Sigmoid colon (tissue), 7 donors: Measurements from ENCODE around the gene AKR1E2. TPM values are rescaled to one million over a fixed set of nuclear protein-coding genes. Genes with fewer than 3 reads are reported as not detected.

ENCODE experiments used
- DNase-seq: peaks from one replicate; pipeline ENCODE4 v3.0.0-alpha.2; 2019
- H3K27ac ChIP-seq, 4 donors: fragments of 200-600 bp; sonication (generic); one replicate each; pipeline ENCODE4 v1.5.1; 2016 to 2019; ENCODE audit warnings: mild to moderate bottlenecking in 1 of 4
- H3K27me3 ChIP-seq, 3 donors: fragments of 200-600 bp; sonication (generic); one replicate each; pipeline ENCODE4 v1.5.1; 2019; ENCODE audit warnings: mild to moderate bottlenecking in 1 of 3
- H3K36me3 ChIP-seq, 4 donors: fragments of 200-600 bp; sonication (generic); one replicate each; pipeline ENCODE4 v1.5.1; 2016 to 2019
- H3K4me1 ChIP-seq, 4 donors: fragments of 200-600 bp; sonication (generic); one replicate each; pipeline ENCODE4 v1.5.1; 2017 to 2019
- H3K4me3 ChIP-seq, 4 donors: fragments of 200-600 bp; sonication (generic); one replicate each; pipeline ENCODE4 v1.5.1; 2017 to 2019; ENCODE audit warnings: mild to moderate bottlenecking in 2 of 4, moderate library complexity in 1 of 4
- H3K9me3 ChIP-seq, 4 donors: fragments of 200-600 bp in 3 of 4; sonication (generic) in 3 of 4; one replicate each; pipeline versions ENCODE4 v1.5.1 to v1.6.1; 2013 to 2019
- EP300 ChIP-seq, 4 donors: sonication (generic); formaldehyde crosslinking; IDR thresholded peaks; one replicate each; pipeline ENCODE4 v1.6.1; 2017; ENCODE audit warnings: antibody characterized with exemption in 4 of 4
- POLR2A ChIP-seq, 2 donors: fragments of 450-650 bp; IDR thresholded peaks; one replicate each; pipeline ENCODE4 v1.6.1; 2016; ENCODE audit warnings: antibody characterized with exemption in 2 of 2, mild to moderate bottlenecking in 2 of 2, moderate library complexity in 2 of 2
- POLR2AphosphoS5 ChIP-seq, 4 donors: sonication (generic); formaldehyde crosslinking; IDR thresholded peaks; one replicate each; pipeline ENCODE4 v1.6.1; 2017; ENCODE audit warnings: antibody characterized with exemption in 4 of 4
- WGBS, 2 donors: extraction: QIAGEN DNeasy Blood & Tissue Kit; methylation state at CpG; one replicate each; pipeline ENCODE4 v1.1.7; 2013; 5-methylcytosine and 5-hydroxymethylcytosine counted together
- intact Hi-C: fragments of 100-400 bp; cut with DNase I; formaldehyde crosslinking; loops from one replicate; pipeline ENCODE4 v1.15.1; 2023
- polyA plus RNA-seq, 3 donors: library from polyadenylated mRNA; stranded (reverse); fragments of 200-250 nt; gene quantifications; one replicate each; pipeline ENCODE4 v1.2.3, GENCODE V29; 2013
- total RNA-seq, 4 donors: library from RNA; depleted of rRNA; stranded (reverse); fragments of >200 nt; gene quantifications; one replicate each; pipeline ENCODE4 v1.1.0, GENCODE V29; 2016
- TF ChIP-seq, protein P1 (sequence below), 4 experiments: fragments of 450-650 bp in 3 of 4; fragments of 200-600 bp in 1 of 4; IDR thresholded peaks; one replicate each; pipeline ENCODE4 v1.5.1; 2016 to 2019; ENCODE audit warnings: antibody characterized with exemption in 4 of 4, mild to moderate bottlenecking in 3 of 4, moderate library complexity in 2 of 4
- donor health status: healthy with polysubstance abuse.
- donor health status: Bipolar disorder and iron deficiency.
- donor health status: healthy.

AKR1E2 gene
- total and polyA plus RNA-seq, 7 donors = 0.69 to 32.5 (median 13.8) TPM; not detected in 1

DNA sequence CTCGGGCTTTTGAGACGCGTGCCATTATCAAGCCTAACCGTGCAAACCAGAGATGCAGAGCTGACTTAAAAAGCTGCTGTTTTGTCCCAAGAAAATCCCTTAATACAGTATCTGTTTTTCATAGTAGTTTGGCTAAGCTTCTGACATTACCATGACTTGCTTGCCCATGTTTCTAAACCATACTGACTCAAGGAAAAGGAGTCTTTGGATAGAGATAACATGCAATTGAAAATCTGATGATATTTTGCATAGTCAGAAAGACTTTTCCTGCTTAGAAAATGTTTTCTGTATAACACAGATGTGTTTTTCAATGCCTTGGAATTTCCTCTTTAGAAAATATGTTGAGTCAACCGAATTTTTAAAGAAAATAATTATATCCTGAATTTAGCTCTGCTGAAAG is 21.5 kb upstream of the AKR1E2 start:
- no peak overlapping the region for H3K27ac ChIP-seq
- no peak overlapping the region for H3K4me3 ChIP-seq
- no peaks in the 10 kb centered on the region for H3K9me3 ChIP-seq
- no peaks in the 10 kb centered on the region for H3K36me3 ChIP-seq
- 86 to 88% methylated on average over 5 of the region's 5 CpGs for WGBS, 2 donors
- DNase-seq = no peak
- intact Hi-C loops = no loop called here
- no peak for TF ChIP-seq POLR2AphosphoS5 (IDR thresholded peaks at IDR 0.05)
- TF ChIP-seq, protein P1, sequence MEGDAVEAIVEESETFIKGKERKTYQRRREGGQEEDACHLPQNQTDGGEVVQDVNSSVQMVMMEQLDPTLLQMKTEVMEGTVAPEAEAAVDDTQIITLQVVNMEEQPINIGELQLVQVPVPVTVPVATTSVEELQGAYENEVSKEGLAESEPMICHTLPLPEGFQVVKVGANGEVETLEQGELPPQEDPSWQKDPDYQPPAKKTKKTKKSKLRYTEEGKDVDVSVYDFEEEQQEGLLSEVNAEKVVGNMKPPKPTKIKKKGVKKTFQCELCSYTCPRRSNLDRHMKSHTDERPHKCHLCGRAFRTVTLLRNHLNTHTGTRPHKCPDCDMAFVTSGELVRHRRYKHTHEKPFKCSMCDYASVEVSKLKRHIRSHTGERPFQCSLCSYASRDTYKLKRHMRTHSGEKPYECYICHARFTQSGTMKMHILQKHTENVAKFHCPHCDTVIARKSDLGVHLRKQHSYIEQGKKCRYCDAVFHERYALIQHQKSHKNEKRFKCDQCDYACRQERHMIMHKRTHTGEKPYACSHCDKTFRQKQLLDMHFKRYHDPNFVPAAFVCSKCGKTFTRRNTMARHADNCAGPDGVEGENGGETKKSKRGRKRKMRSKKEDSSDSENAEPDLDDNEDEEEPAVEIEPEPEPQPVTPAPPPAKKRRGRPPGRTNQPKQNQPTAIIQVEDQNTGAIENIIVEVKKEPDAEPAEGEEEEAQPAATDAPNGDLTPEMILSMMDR (IDR thresholded peaks at IDR 0.05) = no peak
- H3K4me1 ChIP-seq = no peaks in the 10 kb centered on the region
- no peaks in the 10 kb centered on the region for H3K27me3 ChIP-seq

DNA sequence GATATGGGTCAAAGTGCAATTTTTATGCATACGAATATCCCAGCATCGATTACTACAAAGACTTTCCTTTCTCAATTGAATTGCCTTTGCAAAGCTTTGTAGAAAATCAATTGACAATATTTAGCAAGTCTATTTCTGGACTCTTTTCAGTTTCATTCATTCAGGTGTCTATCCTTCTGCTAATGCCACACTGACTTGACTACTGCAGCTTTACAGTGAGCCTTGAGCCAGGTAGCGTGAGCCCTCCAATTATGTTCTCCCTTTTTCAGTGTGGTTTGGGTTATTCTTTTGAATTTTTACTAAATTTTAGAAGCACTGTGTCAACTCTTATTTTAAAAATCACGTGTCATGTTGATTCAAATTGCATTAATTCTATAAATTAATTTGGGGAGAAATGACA is 19.5 kb upstream of the AKR1E2 start:
- intact Hi-C loops = no loop called here
- Histone ChIP-seq H3K9me3 (no peaks in the 10 kb centered on the region), H3K36me3 (no peaks in the 10 kb centered on the region), H3K4me3 (no peak overlapping the region), H3K27me3 (no peaks in the 10 kb centered on the region), H3K4me1 (no peaks in the 10 kb centered on the region), H3K27ac (no peak overlapping the region)
- 83 to 91% methylated on average over 4 of the region's 4 CpGs for WGBS, 2 donors
- no peak for DNase-seq
- no peak for TF ChIP-seq POLR2A (IDR thresholded peaks at IDR 0.05)
- no peak for TF ChIP-seq POLR2AphosphoS5 (IDR thresholded peaks at IDR 0.05)
- TF ChIP-seq EP300 (IDR thresholded peaks at IDR 0.05) = no peak
- TF ChIP-seq, protein P1 (IDR thresholded peaks at IDR 0.05) = no peak

DNA sequence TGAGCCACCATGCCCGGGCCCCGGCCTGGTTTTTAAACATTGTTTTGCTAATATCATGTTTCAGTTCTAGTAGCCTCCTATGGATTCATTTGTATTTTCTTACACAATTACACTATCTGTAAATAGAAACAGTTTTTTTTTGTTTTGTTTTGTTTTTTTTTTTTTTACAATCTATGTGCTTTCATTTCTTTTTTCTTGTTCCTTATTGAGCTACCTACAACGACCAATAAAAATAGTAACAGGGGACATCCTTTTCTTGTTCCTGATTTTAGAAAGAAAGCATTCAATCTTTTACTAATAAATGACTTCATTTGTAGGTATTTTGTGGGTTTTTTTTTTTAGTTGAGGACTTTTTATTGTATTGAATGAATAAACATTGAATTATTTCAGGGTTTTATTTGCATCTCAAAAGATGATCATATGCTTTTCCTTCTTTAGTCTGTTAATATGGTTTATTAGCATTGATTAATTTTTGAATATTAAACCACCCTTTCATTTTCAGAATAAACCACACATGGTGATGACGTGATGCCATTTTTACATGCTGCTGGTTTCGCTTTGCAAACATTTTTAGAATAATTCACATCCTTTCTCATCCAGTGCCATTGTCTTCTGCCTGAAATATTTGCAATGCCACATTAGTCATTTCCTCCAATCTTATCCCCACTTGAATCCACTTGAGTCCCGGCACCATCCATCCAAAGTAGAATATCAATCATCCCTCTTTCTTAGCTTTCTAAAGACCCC is 18.1 kb upstream of the AKR1E2 start:
- no peak overlapping the region for H3K27ac ChIP-seq
- H3K36me3 ChIP-seq = no peaks in the 10 kb centered on the region
- TF ChIP-seq POLR2A (IDR thresholded peaks at IDR 0.05) = no peak
- TF ChIP-seq, protein P1 (IDR thresholded peaks at IDR 0.05) = no peak
- TF ChIP-seq EP300 (IDR thresholded peaks at IDR 0.05) = no peak
- no peak for TF ChIP-seq POLR2AphosphoS5 (IDR thresholded peaks at IDR 0.05)
- 62 to 64% methylated on average over 6 of the region's 6 CpGs for WGBS, 2 donors
- no peak overlapping the region for H3K4me3 ChIP-seq
- no peak for DNase-seq
- H3K27me3 ChIP-seq = no peaks in the 10 kb centered on the region
- H3K4me1 ChIP-seq = peaks cover 0 to 6% (median 0%) of the 10 kb centered on the region in 4 donors
- intact Hi-C loops = no loop called here
- H3K9me3 ChIP-seq = no peaks in the 10 kb centered on the region

DNA sequence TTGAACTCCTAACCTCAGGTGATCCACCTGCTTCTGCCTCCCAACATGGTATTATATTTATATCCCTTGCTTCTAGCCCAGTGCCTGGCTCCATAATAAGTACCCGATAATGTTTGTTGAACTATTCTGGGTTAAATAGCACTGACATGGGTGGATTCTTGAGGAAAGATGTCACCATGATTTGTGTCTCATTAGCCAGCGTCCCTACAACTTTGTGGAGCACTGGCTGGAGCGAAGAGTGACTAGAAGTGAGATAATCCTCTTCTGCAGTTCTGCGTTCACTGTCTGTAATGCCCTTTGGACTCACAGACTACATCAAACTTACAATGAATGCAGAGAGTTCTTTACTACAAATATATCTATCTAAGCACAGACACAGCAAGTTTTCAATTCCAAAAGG is 16.9 kb upstream of the AKR1E2 start:
- no peak overlapping the region for H3K27ac ChIP-seq
- H3K36me3 ChIP-seq = no peaks in the 10 kb centered on the region
- no peak for DNase-seq
- TF ChIP-seq POLR2AphosphoS5 (IDR thresholded peaks at IDR 0.05) (no peak), EP300 (IDR thresholded peaks at IDR 0.05) (no peak), POLR2A (IDR thresholded peaks at IDR 0.05) (no peak)
- TF ChIP-seq, protein P1 (IDR thresholded peaks at IDR 0.05) = no peak
- intact Hi-C loops = no loop called here
- H3K4me1 ChIP-seq = peaks cover 0 to 6% (median 0%) of the 10 kb centered on the region in 4 donors
- WGBS, 2 donors = 68 to 87% methylated on average over 4 of the region's 4 CpGs
- no peak overlapping the region for H3K4me3 ChIP-seq
- no peaks in the 10 kb centered on the region for H3K9me3 ChIP-seq
- H3K27me3 ChIP-seq = no peaks in the 10 kb centered on the region

DNA sequence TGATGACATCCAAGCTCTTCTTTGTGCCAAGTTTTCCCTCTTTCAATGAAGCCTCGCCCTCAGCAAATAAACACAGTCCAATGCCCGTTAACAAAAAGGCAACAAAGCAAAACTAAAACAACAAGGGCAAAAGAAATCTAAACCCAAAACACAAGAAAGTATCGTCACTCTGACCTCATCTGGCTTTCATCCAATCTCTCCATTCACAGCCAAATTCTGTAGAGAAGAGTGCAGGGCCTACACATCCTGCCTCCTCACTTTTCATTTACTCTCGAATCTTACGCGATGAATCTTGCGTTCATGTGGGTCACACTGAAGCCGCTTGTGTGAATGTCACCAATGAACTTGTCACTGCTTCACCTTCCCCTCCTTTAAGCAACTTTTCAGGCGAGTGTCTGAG is 15.9 kb upstream of the AKR1E2 start:
- H3K27me3 ChIP-seq = no peaks in the 10 kb centered on the region
- WGBS, 2 donors = 67 to 77% methylated on average over 9 of the region's 9 CpGs
- H3K4me1 ChIP-seq = peaks cover 0 to 6% (median 1%) of the 10 kb centered on the region in 4 donors
- H3K4me3 ChIP-seq = no peak overlapping the region
- no peak overlapping the region for H3K27ac ChIP-seq
- no peaks in the 10 kb centered on the region for H3K36me3 ChIP-seq
- TF ChIP-seq, protein P1 (IDR thresholded peaks at IDR 0.05) = no peak
- TF ChIP-seq EP300 (IDR thresholded peaks at IDR 0.05) (no peak), POLR2A (IDR thresholded peaks at IDR 0.05) (no peak), POLR2AphosphoS5 (IDR thresholded peaks at IDR 0.05) (no peak)
- DNase-seq = no peak
- intact Hi-C loops = no loop called here
- no peaks in the 10 kb centered on the region for H3K9me3 ChIP-seq
